Fibroblast of villous mesenchyme (primary cell): ENCODE measurements around the gene TP53INP2. TPM values are rescaled to one million over a fixed set of nuclear protein-coding genes. Genes with fewer than 3 reads are reported as not detected.
A peak's percentile ranks its signal among the peaks of the same experiment; 100 is the strongest.
"Not testable (repeated sequence)": the region's sequence is repeated elsewhere in the genome, so short reads cannot be mapped to it uniquely, and the experiment has no call there.

ENCODE experiments used
- DNase-seq: peaks from one replicate; pipeline ENCODE4 v3.0.0-alpha.2; 2010; ENCODE audit warnings: low read depth
- H3K4me3 ChIP-seq: 2 replicates; pipeline ENCODE4 v1.5.1; 2011; ENCODE audit warnings: low read depth, mild to moderate bottlenecking, low read length
- total RNA-seq: library from RNA; depleted of rRNA; stranded (reverse); fragments of >200 nt; gene quantifications from 2 replicates; pipeline ENCODE4 v1.2.3, GENCODE V29; 2012
- TF ChIP-seq, protein P1 (sequence below): IDR thresholded peaks from 2 replicates; pipeline ENCODE4 v1.5.1; 2012; ENCODE audit warnings: low read depth, mild to moderate bottlenecking, low read length; ENCODE audit not compliant: insufficient read depth

The TP53INP2 gene, protein sequence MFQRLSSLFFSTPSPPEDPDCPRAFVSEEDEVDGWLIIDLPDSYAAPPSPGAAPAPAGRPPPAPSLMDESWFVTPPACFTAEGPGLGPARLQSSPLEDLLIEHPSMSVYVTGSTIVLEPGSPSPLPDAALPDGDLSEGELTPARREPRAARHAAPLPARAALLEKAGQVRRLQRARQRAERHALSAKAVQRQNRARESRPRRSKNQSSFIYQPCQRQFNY
- total RNA-seq = 4.2 and 4.3 TPM in 2 replicates

DNA sequence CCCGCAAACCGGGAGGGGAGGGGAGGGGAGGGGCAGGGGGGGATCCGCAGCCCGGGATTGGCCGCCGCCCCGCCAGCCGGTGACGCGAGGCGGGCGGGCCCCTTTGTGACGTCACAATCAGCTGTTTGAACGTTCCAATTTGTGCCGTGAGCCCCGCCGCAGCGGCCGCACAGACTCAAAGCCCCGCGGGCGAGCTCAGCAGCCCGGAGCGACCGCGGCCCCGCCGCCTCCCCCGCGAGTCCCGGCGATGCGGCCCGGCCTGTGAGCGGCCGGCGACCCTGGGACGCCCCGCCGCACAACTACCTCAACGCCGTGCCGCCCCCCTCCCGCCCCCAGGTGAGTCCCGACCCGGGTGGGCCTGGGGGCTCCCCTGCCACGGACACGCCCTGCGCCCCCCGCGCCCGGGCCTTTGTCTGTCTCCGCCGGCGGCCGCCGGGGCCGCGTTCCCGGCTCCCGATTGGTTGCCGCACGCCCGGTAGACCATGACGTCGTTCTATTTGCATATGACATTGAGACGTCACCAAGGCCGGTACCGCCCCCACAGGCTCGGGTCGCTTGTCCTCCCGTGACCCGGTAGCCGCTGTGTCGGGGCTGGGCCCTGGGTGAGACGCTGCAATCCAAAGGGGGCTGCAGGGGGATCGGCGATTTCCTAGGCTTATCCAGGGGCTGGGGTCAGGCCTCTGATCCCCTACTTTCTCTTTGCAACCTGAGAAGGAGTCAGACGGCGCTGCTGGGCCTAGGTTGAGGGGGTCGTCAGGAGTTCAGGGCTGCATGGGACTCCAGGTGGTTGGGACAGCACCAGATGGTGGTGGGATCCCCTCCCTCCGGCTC is at the start of gene TP53INP2:
Gene TP53INP2 (plus strand): TSS at position 168 of the 831 bp plus-strand sequence. CDS start 4,396 bp downstream, outside the sequence.
- TF ChIP-seq, protein P1, sequence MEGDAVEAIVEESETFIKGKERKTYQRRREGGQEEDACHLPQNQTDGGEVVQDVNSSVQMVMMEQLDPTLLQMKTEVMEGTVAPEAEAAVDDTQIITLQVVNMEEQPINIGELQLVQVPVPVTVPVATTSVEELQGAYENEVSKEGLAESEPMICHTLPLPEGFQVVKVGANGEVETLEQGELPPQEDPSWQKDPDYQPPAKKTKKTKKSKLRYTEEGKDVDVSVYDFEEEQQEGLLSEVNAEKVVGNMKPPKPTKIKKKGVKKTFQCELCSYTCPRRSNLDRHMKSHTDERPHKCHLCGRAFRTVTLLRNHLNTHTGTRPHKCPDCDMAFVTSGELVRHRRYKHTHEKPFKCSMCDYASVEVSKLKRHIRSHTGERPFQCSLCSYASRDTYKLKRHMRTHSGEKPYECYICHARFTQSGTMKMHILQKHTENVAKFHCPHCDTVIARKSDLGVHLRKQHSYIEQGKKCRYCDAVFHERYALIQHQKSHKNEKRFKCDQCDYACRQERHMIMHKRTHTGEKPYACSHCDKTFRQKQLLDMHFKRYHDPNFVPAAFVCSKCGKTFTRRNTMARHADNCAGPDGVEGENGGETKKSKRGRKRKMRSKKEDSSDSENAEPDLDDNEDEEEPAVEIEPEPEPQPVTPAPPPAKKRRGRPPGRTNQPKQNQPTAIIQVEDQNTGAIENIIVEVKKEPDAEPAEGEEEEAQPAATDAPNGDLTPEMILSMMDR = no peak
- H3K4me3 ChIP-seq = peak within 1 kb of the TSS; percentile 72
- DNase-seq = peak; percentile 97

DNA sequence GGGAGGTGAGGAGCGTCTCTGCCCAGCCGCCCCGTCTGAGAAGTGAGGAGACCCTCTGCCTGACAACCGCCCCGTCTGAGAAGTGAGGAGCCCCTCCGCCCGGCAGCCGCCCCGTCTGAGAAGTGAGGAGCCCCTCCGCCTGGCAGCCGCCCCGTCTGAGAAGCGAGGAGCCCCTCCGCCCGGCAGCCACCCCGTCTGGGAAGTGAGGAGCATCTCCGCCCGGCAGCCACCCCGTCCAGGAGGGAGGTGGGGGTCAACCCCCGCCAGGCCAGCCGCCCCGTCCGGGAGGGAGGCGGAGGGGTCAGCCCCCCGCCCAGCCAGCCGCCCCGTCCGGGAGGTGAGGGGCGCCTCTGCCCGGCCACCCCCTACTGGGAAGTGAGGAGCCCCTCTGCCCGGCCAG is 45.5 kb upstream of the TP53INP2 start:
- not testable (repeated sequence) for DNase-seq, H3K4me3 ChIP-seq

DNA sequence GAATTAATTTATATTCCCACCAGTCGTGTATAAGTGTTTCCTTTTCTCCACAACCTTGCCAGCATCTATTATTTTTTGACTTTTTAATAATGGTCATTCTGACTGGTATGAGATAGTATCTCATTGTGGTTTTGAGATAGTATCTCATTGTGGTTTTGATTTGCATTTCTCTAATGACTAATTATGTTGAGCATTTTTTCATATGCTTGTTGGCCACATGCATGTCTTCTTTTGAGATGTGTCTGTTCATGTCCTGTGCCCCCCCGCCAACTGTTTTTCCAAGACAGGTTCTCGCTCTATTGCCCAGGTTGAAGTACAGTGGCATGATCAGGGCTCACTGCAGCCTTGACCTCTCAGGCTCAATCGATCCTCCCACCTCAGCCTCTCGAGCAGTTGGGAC is 42.3 kb upstream of the TP53INP2 start:
- H3K4me3 ChIP-seq = not testable (repeated sequence)
- peak; percentile 25 for DNase-seq

DNA sequence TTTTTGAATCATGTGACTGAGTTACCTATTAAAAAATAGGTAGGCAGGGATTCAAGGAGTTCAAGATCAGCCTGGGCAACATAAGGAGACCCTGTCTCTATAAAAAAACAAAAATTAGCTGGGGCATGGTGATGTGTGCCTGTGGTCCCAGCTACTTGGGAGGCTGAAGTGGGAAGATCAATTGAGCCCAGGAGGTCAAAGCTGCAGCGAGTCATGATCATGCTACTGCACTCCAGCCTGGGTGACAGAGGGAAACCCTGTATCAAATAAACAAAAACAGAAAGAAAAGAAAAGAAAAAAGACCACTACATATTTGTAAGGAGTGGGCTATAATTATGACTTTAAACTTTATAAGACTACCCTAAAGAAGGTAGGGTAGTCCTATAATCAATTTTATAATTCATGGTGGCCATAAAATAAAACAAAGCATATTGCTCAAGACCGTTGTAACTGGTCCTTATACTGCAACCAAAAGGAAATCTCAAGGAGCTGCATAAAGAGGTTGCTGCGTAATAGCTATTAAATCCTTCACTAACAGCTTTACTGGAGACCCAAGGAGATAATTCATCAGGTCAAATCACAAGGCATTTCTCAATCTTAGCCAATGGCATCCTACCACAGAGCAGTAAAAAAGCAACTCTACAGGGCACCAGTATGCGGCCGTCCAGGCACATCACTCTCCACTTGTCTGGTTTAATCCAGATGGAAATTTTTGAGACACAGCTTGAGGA is 40.8 kb upstream of the TP53INP2 start:
- DNase-seq = peak; percentile 90
- no peak overlapping the region for H3K4me3 ChIP-seq
- TF ChIP-seq, protein P1 = no peak

DNA sequence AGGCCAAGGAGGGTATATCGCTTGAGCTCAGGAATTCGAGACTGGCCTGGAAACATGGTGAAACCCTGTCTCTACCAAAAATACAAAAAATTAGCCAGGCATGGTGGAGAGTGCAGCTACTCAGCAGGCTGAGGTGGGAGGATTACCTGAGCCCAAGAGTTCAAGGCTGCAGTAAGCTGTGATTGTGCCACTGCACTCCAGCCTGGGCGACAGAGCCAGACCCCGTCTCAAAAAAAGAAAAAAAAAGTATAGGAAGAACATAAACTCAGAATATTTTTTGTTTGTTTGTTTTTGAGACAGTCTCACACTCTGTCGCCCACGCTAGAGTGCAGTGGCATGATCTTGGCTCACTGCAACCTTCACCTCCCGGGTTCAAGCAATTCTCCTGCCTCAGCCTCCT is 39.4 kb upstream of the TP53INP2 start:
- DNase-seq, H3K4me3 ChIP-seq: not testable (repeated sequence)

DNA sequence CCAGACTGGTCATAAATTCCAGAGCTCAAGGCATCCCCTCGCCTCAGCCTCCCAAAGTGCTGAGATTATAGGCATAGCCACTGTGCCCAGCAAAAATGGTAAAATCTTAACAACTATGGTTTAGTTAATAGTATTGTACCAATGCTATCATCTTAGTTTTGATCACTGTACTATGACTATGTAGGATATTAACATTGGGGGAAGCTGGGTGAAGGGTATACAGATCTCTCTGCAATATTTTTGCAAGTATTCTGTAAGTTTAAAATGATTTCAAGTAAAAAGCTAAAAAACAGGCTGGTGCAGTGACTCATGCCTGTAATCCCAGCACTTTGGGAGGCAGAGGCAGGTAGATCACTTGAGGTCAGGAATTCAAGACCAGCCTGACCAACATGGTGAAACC is 35.0 kb upstream of the TP53INP2 start:
- no peak overlapping the region for H3K4me3 ChIP-seq
- TF ChIP-seq, protein P1 = no peak
- DNase-seq = no peak

DNA sequence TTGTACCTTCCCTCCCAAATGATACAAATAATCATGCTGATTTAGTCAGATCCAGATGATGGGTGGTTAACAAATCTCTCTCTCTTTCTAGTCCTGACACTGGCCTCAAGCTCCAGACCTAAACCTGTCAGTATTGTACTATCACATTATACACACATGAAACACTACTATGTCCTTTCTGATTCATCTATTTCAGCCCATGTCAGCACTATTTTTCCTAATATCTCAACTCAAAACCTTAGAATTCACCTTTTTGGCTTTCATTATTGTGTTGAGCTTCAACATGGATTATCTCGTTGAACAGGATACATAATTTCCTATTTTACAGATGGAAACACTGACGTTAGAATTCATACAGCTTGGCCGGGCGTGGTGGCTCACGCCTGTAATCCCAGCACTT is 30.7 kb upstream of the TP53INP2 start:
- H3K4me3 ChIP-seq = no peak overlapping the region
- TF ChIP-seq, protein P1 = no peak
- DNase-seq = no peak

DNA sequence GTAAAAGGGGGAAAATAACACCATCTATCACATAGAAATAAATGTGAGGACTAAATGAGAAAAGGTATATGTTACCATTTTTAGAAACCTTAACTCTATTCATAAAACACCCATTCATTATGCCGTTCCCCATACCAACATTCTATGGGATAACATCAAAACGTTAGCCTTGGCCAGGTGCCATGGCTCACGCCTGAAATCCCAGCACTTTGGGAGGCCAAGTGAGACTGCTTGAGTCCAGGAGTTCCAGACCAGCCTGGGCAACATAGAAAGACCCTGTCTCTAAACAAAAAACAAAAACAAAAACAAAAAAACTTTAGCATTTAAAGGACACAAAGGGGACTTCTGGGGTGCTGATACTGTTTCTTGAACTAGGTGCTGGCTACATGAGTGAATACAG is 28.6 kb upstream of the TP53INP2 start:
- H3K4me3 ChIP-seq = no peak overlapping the region
- no peak for DNase-seq
- TF ChIP-seq, protein P1 = no peak
